Measurements from ENCODE around the gene HSPB8.

DNA sequence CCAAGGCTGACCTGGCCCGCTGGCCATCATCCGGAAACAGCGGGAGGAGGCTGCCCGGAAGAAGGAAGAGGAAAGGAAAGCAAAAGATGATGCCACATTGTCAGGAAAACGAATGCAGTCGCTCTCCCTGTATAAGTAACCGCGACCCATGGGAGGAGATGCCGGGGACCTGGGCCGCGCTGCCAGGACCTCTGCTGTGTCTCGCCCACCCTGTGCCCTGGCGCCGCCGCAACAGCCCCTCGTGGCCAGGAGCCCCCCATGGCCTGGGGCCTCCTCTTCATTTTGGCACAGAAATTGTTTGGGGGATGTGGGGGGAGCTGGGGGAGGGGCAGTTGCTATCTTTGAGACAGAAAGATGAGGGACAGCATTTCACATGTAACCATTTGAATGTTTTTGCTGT lies 16.5 kb downstream of the HSPB8 start:
- TF ChIP-seq, protein P1, sequence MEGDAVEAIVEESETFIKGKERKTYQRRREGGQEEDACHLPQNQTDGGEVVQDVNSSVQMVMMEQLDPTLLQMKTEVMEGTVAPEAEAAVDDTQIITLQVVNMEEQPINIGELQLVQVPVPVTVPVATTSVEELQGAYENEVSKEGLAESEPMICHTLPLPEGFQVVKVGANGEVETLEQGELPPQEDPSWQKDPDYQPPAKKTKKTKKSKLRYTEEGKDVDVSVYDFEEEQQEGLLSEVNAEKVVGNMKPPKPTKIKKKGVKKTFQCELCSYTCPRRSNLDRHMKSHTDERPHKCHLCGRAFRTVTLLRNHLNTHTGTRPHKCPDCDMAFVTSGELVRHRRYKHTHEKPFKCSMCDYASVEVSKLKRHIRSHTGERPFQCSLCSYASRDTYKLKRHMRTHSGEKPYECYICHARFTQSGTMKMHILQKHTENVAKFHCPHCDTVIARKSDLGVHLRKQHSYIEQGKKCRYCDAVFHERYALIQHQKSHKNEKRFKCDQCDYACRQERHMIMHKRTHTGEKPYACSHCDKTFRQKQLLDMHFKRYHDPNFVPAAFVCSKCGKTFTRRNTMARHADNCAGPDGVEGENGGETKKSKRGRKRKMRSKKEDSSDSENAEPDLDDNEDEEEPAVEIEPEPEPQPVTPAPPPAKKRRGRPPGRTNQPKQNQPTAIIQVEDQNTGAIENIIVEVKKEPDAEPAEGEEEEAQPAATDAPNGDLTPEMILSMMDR (IDR thresholded peaks at IDR 0.05) = no peak
- no peak for TF ChIP-seq POLR2A (IDR thresholded peaks at IDR 0.05)
